Neuronal stem cell (in vitro differentiated cells): ENCODE measurements around the gene TANC2.

Experiments used
- DNase-seq: peaks from one replicate; pipeline ENCODE4 v3.0.0-alpha.2; 2013; ENCODE audit warnings: low spot score
- H2AFZ ChIP-seq: one replicate; pipeline ENCODE4 v1.6.1; 2013; ENCODE audit warnings: mild to moderate bottlenecking, low read length, inconsistent platforms
- H2AK5ac ChIP-seq: 2 replicates; pipeline ENCODE4 v1.6.1; 2013; ENCODE audit warnings: low read depth, mild to moderate bottlenecking, inconsistent platforms, low read length, moderate library complexity, mixed read lengths
- H2BK120ac ChIP-seq: 2 replicates; pipeline ENCODE4 v1.6.1; 2013; ENCODE audit warnings: low read depth, mild to moderate bottlenecking, inconsistent platforms, low read length, moderate library complexity, mixed read lengths
- H2BK12ac ChIP-seq: one replicate; pipeline ENCODE4 v1.6.1; 2013; ENCODE audit warnings: low read length, inconsistent platforms
- H2BK15ac ChIP-seq: 2 replicates; pipeline ENCODE4 v1.6.1; 2013; ENCODE audit warnings: mild to moderate bottlenecking, low read length, inconsistent platforms, mixed read lengths
- H2BK5ac ChIP-seq: one replicate; pipeline ENCODE4 v1.6.1; 2013; ENCODE audit warnings: inconsistent platforms, mild to moderate bottlenecking, low read length, moderate library complexity
- H3K14ac ChIP-seq: one replicate; pipeline ENCODE4 v1.6.1; 2013; ENCODE audit warnings: low read length, inconsistent platforms
- H3K18ac ChIP-seq: 2 replicates; pipeline ENCODE4 v1.6.1; 2013; ENCODE audit warnings: low read length, inconsistent platforms
- H3K23ac ChIP-seq: 2 replicates; pipeline ENCODE4 v1.6.1; 2013; ENCODE audit warnings: low read depth, mild to moderate bottlenecking, mixed read lengths, low read length, inconsistent platforms; ENCODE audit not compliant: poor library complexity
- H3K27ac ChIP-seq: replicated peaks from 3 replicates; pipeline ENCODE4 v1.5.1; 2013; ENCODE audit warnings: low read length, inconsistent platforms
- H3K27me3 ChIP-seq, 3 experiments: 2 replicates each; pipeline ENCODE4 v1.6.1; 2013; ENCODE audit warnings: low read length in 3 of 3, mild to moderate bottlenecking in 2 of 3, inconsistent platforms in 1 of 3, low read depth in 1 of 3, mixed read lengths in 1 of 3, moderate library complexity in 1 of 3; ENCODE audit not compliant: control insufficient read depth in 3 of 3, insufficient read depth in 3 of 3
- H3K36me3 ChIP-seq, 2 donors: replicated peaks in 1 of 2; 2 replicates each; pipeline ENCODE4 v1.6.1; 2013; ENCODE audit warnings: low read length in 2 of 2; ENCODE audit not compliant: control insufficient read depth in 2 of 2, insufficient read depth in 2 of 2
- H3K4ac ChIP-seq: 2 replicates; pipeline ENCODE4 v1.6.1; 2013; ENCODE audit warnings: inconsistent platforms, mild to moderate bottlenecking, low read length, moderate library complexity
- H3K4me1 ChIP-seq, 2 donors: 1 replicate in 1 of 2; 2 replicates in 1 of 2; pipeline ENCODE4 v1.6.1; 2013; ENCODE audit warnings: low read length in 2 of 2, low read depth in 1 of 2; ENCODE audit not compliant: control insufficient read depth in 2 of 2, insufficient read depth in 1 of 2
- H3K4me2 ChIP-seq: one replicate; pipeline ENCODE4 v1.6.1; 2013; ENCODE audit warnings: mild to moderate bottlenecking, low read length, inconsistent platforms; ENCODE audit not compliant: insufficient read depth, poor library complexity, severe bottlenecking
- H3K4me3 ChIP-seq, 2 donors: 2 replicates each; pipeline ENCODE4 v1.5.1; 2013; ENCODE audit warnings: low read length in 2 of 2, mild to moderate bottlenecking in 2 of 2, inconsistent platforms in 1 of 2, moderate library complexity in 1 of 2
- H3K79me1 ChIP-seq: one replicate; pipeline ENCODE4 v1.6.1; 2013; ENCODE audit warnings: low read depth, mild to moderate bottlenecking, inconsistent platforms, low read length, moderate library complexity
- H3K9ac ChIP-seq: one replicate; pipeline ENCODE4 v1.6.1; 2013; ENCODE audit warnings: mild to moderate bottlenecking, low read depth, low read length, inconsistent platforms; ENCODE audit not compliant: poor library complexity
- H3K9me3 ChIP-seq, 2 donors: replicated peaks in 1 of 2; 2 replicates each; pipeline versions ENCODE3 to v1.6.1; 2013; ENCODE audit warnings: low read length in 2 of 2, mild to moderate bottlenecking in 2 of 2, inconsistent platforms in 1 of 2, low read depth in 1 of 2, mixed read lengths in 1 of 2, moderate library complexity in 1 of 2; ENCODE audit not compliant: control insufficient read depth in 2 of 2, insufficient read depth in 1 of 2
- H4K8ac ChIP-seq: one replicate; pipeline ENCODE4 v1.6.1; 2013; ENCODE audit warnings: low read depth, mild to moderate bottlenecking, inconsistent platforms, low read length, moderate library complexity
- H4K91ac ChIP-seq: one replicate; pipeline ENCODE4 v1.6.1; 2013; ENCODE audit warnings: low read length, low read depth, mild to moderate bottlenecking, inconsistent platforms; ENCODE audit not compliant: poor library complexity
- WGBS, 2 donors: extraction: QIAGEN DNeasy Blood & Tissue Kit; methylation state at CpG; one replicate each; pipeline ENCODE4 v1.1.7; 2013; ENCODE audit warnings: missing lambda C conversion rate in 2 of 2, mixed read lengths in 1 of 2; ENCODE audit not compliant: insufficient read length in 2 of 2, insufficient replicate concordance in 1 of 2; ENCODE audit errors: extremely low coverage in 2 of 2; 5-methylcytosine and 5-hydroxymethylcytosine counted together

Gene TANC2

DNA sequence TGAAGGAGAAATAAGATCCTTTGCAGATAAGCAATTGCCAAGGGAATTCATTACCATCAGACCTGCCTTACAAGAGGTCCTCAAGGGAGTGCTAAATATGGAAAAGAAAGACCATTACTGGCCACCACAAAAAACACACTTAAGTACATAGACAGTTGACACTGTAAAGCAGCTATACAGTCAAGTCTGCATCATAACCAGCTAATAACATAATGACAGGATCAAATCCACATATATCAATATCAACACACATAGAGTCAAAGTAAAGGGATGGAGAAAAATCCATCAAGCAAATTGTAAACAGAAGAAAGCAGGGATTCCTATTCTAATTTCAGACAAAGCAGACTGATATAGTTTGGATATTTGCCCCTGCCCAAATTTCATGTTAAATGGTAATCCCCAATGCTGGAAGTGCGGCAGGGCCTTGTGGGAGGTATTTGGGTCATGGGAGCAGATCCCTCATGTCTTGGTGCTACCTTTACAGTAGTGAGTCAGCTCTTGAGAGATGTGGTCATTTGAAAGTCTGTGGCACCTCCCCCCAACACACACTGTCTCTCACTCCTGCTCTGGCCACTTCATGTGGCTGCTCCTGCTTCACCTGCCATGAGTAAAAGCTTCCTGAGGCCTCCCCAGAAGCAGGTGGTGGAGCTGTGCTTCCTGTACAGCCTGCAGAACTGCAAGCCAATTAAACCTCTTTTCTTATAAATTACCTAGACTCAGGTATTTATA lies 32.8 kb downstream of the TANC2 start:
- H3K4me1 ChIP-seq, result no peaks in the 10 kb centered on the region
- no peak overlapping the region for H2BK12ac ChIP-seq
- no peak overlapping the region for H2AFZ ChIP-seq
- H2BK5ac ChIP-seq, result no peak overlapping the region
- no peaks in the 10 kb centered on the region for H3K79me1 ChIP-seq
- no CpG with 5 or more reads among the region's 1 CpG for WGBS, 2 donors
- no peak overlapping the region for H3K4ac ChIP-seq
- no peaks in the 10 kb centered on the region for H3K36me3 ChIP-seq
- no peak overlapping the region for H2BK120ac ChIP-seq
- no peak overlapping the region for H3K14ac ChIP-seq
- no peak overlapping the region for H4K8ac ChIP-seq
- no peaks in the 10 kb centered on the region for H3K9me3 ChIP-seq
- DNase-seq, result no peak
- H3K4me3 ChIP-seq, result no peak overlapping the region
- H3K9ac ChIP-seq, result no peak overlapping the region
- no peak overlapping the region for H2AK5ac ChIP-seq
- H3K4me2 ChIP-seq, result no peak overlapping the region
- no peak overlapping the region for H3K18ac ChIP-seq
- H3K27ac ChIP-seq, result no peak overlapping the region
- no peak overlapping the region for H4K91ac ChIP-seq
- H3K27me3 ChIP-seq, result no peaks in the 10 kb centered on the region
- no peak overlapping the region for H3K23ac ChIP-seq
- no peak overlapping the region for H2BK15ac ChIP-seq

- DNase-seq, result no peak
- H3K4ac ChIP-seq, result no peak overlapping the region
- H2AK5ac ChIP-seq, result no peak overlapping the region
- no peak overlapping the region for H4K91ac ChIP-seq
- no peak overlapping the region for H2AFZ ChIP-seq
- no peak overlapping the region for H3K27ac ChIP-seq
- no peak overlapping the region for H3K4me3 ChIP-seq
- H3K27me3 ChIP-seq, result no peaks in the 10 kb centered on the region
- no peak overlapping the region for H3K14ac ChIP-seq
- no peak overlapping the region for H2BK5ac ChIP-seq
- no peak overlapping the region for H2BK15ac ChIP-seq
- no peak overlapping the region for H2BK12ac ChIP-seq
- no peak overlapping the region for H2BK120ac ChIP-seq
- no peaks in the 10 kb centered on the region for H3K4me1 ChIP-seq
- no peaks in the 10 kb centered on the region for H3K79me1 ChIP-seq
- H4K8ac ChIP-seq, result no peak overlapping the region
- no peak overlapping the region for H3K9ac ChIP-seq
- WGBS, 2 donors, result no CpG with 5 or more reads among the region's 3 CpGs
- H3K36me3 ChIP-seq, result no peaks in the 10 kb centered on the region
- H3K4me2 ChIP-seq, result no peak overlapping the region
- no peak overlapping the region for H3K23ac ChIP-seq
- H3K18ac ChIP-seq, result no peak overlapping the region
- H3K9me3 ChIP-seq, result no peaks in the 10 kb centered on the region
Measured at GRCh38 chr17:62999736-63000135, 33.7 kb downstream of the TANC2 start.

- no peak overlapping the region for H2AFZ ChIP-seq
- no CpG with 5 or more reads among the region's 5 CpGs for WGBS, 2 donors
- no peaks in the 10 kb centered on the region for H3K9me3 ChIP-seq
- H3K14ac ChIP-seq, result no peak overlapping the region
- H4K8ac ChIP-seq, result no peak overlapping the region
- H3K4me3 ChIP-seq, result no peak overlapping the region
- H3K27ac ChIP-seq, result no peak overlapping the region
- no peak overlapping the region for H3K4me2 ChIP-seq
- H2BK12ac ChIP-seq, result no peak overlapping the region
- no peak overlapping the region for H2BK120ac ChIP-seq
- no peak for DNase-seq
- no peak overlapping the region for H3K23ac ChIP-seq
- H2BK5ac ChIP-seq, result no peak overlapping the region
- H3K27me3 ChIP-seq, result no peaks in the 10 kb centered on the region
- no peaks in the 10 kb centered on the region for H3K36me3 ChIP-seq
- no peak overlapping the region for H3K9ac ChIP-seq
- H3K4ac ChIP-seq, result no peak overlapping the region
- H3K79me1 ChIP-seq, result no peaks in the 10 kb centered on the region
- no peak overlapping the region for H4K91ac ChIP-seq
- no peak overlapping the region for H3K18ac ChIP-seq
- H2AK5ac ChIP-seq, result no peak overlapping the region
- H2BK15ac ChIP-seq, result no peak overlapping the region
- H3K4me1 ChIP-seq, result no peaks in the 10 kb centered on the region
Measured at GRCh38 chr17:63001689-63002394, 35.8 kb downstream of the TANC2 start.

DNA sequence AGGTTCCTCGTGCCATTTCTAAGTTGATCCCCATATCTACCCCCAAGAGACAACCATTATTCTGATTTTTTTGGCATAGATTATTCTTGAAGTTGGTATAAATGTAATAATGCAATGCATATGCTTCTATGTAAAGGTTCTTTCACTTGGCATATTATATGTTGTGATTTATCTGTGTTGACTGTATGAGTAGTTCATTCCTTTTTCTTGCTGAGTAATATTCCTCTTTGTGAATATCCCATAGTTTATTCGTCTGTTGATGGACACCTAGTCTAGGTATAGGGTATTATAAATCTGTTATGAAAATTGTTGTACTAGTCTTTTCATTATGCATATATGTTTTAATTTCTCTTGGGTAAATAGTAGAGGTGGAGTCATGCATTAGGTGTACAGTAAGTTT lies 36.6 kb downstream of the TANC2 start:
- H4K91ac ChIP-seq, result no peak overlapping the region
- no peak overlapping the region for H3K4ac ChIP-seq
- no peaks in the 10 kb centered on the region for H3K79me1 ChIP-seq
- no peak overlapping the region for H3K14ac ChIP-seq
- H2AFZ ChIP-seq, result no peak overlapping the region
- H3K36me3 ChIP-seq, result no peaks in the 10 kb centered on the region
- no peak overlapping the region for H2BK12ac ChIP-seq
- no peak overlapping the region for H3K4me3 ChIP-seq
- no peak overlapping the region for H3K23ac ChIP-seq
- H2BK120ac ChIP-seq, result no peak overlapping the region
- no peak overlapping the region for H3K9ac ChIP-seq
- no peak overlapping the region for H2BK5ac ChIP-seq
- no peak overlapping the region for H3K4me2 ChIP-seq
- WGBS, 2 donors, result no CpG with 5 or more reads among the region's 2 CpGs
- no peak overlapping the region for H2AK5ac ChIP-seq
- no peaks in the 10 kb centered on the region for H3K4me1 ChIP-seq
- H4K8ac ChIP-seq, result no peak overlapping the region
- no peaks in the 10 kb centered on the region for H3K9me3 ChIP-seq
- no peak overlapping the region for H2BK15ac ChIP-seq
- H3K18ac ChIP-seq, result no peak overlapping the region
- no peaks in the 10 kb centered on the region for H3K27me3 ChIP-seq
- H3K27ac ChIP-seq, result no peak overlapping the region
- no peak for DNase-seq
